GM12873 (cell line): ENCODE measurements around the gene ME1.

Source experiments
- CTCF ChIP-seq: IDR thresholded peaks from 2 replicates; pipeline ENCODE4 v1.5.1; 2012; ENCODE audit warnings: low read depth, mild to moderate bottlenecking, moderate library complexity, low read length, control low read depth; ENCODE audit not compliant: insufficient read depth; ENCODE audit errors: missing control alignments

ME1 gene

GRCh38 chr6:83403191-83403590 is 27.7 kb downstream of the ME1 start:
- no peak for TF ChIP-seq CTCF

DNA sequence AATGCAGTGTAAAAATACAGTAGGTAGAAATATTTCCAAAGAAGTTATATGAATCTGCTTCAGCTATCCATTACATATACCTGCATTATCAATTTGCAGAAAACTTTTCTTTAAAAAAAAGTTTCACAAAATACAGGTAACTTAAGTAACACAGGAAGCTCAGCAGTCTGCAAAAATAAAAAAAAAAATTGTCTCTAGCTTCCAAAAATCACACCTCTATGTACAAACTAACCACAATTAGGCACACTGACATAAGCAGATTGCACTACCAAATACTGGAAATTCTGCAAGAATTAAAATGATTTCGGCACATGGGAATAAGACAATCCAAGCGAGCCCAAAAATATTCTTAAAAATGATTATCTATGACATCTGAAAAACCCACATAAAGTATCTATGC is 41.2 kb downstream of the ME1 start:
- TF ChIP-seq CTCF: no peak

DNA sequence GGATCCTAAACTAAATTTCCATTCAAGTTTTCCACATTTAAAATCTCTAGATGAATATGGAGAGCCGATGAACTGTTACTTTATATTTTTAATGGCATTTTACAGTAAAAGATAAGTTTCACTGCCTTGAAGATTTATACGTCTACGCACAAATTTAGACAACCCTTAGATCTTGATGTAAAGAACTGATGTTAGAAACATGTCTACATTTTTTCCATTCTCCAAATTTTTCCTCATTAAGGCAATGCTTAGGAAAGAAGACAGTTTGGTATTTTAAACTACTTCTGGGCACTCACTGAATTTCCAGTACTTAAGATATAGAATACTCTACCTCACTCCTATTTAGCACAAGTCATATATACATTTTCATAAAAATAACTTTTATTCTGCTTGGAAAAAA is 45.4 kb downstream of the ME1 start:
- no peak for TF ChIP-seq CTCF

GRCh38 chr6:83384751-83385150 is 46.1 kb downstream of the ME1 start:
- no peak for TF ChIP-seq CTCF

DNA sequence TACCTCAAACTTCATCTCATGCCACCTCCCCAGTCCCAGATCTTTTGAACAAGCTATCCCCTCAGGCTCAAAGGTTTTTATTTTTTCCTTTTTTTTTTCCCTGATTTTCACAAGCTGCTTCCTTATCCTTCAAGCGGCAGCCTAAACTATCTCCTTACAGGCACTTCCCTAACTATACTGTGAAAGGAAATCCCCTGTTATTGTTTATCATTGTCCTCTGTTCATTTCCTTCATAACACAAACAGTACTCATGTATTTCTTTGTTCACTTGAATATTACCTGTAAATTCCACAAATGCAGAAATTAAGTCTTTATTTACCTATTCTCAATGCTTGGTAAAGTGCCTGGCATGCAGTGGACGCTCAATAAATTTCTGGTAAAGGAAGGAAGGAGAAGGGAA is 48.9 kb downstream of the ME1 start:
- TF ChIP-seq CTCF: no peak

GRCh38 chr6:83378621-83379388 is 52.0 kb downstream of the ME1 start:
- no peak for TF ChIP-seq CTCF

DNA sequence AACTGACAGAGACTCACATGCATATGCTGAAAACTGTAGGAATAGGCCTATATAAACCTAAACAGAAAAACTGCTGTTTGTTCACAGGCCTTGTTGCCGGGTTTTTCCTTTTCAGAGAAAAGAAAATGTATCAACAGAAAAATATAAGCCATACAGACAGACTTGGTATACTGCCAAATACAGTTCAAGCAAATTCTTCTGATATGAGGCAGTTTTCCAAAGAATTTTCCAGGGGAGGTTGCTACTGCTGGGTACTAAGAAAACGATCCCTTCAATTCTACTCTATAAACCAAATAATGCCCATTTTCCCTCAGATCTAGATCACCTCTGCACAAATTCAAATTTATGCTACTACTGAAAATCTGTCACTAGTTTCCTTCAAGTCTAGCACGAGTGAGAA is 59.4 kb downstream of the ME1 start:
- no peak for TF ChIP-seq CTCF
